Left colon (tissue), 2 donors: ENCODE data around the gene TSKU. TPM values are rescaled to one million over a fixed set of nuclear protein-coding genes. Genes with fewer than 3 reads are reported as not detected.

ENCODE experiments used
- ATAC-seq: fragments of 200-7000 bp; cut with Tn5 transposase; one replicate; pipeline ENCODE4 v1.9.1; 2020; ENCODE audit warnings: mild to moderate bottlenecking, moderate library complexity
- DNase-seq, 2 donors: peaks; one replicate each; pipeline ENCODE4 v3.0.0-alpha.2; 2020
- intact Hi-C, 2 donors: fragments of 100-400 bp; cut with DNase I in 1 of 2; cut with micrococcal nuclease in 1 of 2; formaldehyde crosslinking; loops; one replicate each; pipeline versions ENCODE4 v1.11.2 to v1.14.0; 2022; cut with DNase I, micrococcal nuclease
- total RNA-seq, 2 donors: library from RNA; stranded (reverse); fragmentation: NEBNext Ultra II Directional; extraction: Animal tissue kit (Norgen Biotek cat#: 25700); gene quantifications; one replicate each; pipeline ENCODE4 v1.2.1, GENCODE V29; 2021
- donor health status: DM: no; HTN: no; CAD: no.
- donor health status: DM: yes; HTN: yes; CAD: no.

Gene TSKU
- total RNA-seq, 2 donors from 2014 or later = 38.4 to 42.6 TPM

- DNase-seq (no peak), ATAC-seq (no peak)
- intact Hi-C loops = no loop called here
Measured at GRCh38 chr11:76748948-76749347, 34.2 kb upstream of the TSKU start.

GRCh38 chr11:76750067-76750466 lies 33.1 kb upstream of the TSKU start:
- ATAC-seq = no peak
- intact Hi-C loops = no loop called here
- no peak for DNase-seq

- DNase-seq (no peak), ATAC-seq (peak; percentile 7)
- intact Hi-C loops = no loop called here
Measured at GRCh38 chr11:76750746-76751145, 32.4 kb upstream of the TSKU start.

- intact Hi-C loops = no loop called here
- DNase-seq (peak; percentile 88 to 93), ATAC-seq (peak; percentile 93)
Measured at GRCh38 chr11:76752321-76753143, 30.6 kb upstream of the TSKU start.

- DNase-seq = no peak
- intact Hi-C loops = no loop called here
- ATAC-seq = no peak
Measured at GRCh38 chr11:76753449-76753848, 29.7 kb upstream of the TSKU start.

GRCh38 chr11:76753950-76754349 lies 29.2 kb upstream of the TSKU start:
- DNase-seq (peak in 1 of 2 donors; percentile 24), ATAC-seq (no peak)
- intact Hi-C loops = no loop called here

- ATAC-seq (peak; percentile 31), DNase-seq (no peak)
- intact Hi-C loops = no loop called here
Measured at GRCh38 chr11:76756341-76756741, 26.8 kb upstream of the TSKU start.

GRCh38 chr11:76758311-76758710 lies 24.8 kb upstream of the TSKU start:
- ATAC-seq = no peak
- no peak for DNase-seq
- intact Hi-C loops = no loop called here

- DNase-seq (no peak), ATAC-seq (no peak)
- intact Hi-C loops = no loop called here
Measured at GRCh38 chr11:76759092-76759491, 24.1 kb upstream of the TSKU start.

- no peak for DNase-seq
- intact Hi-C loops = no loop called here
- ATAC-seq = no peak
Measured at GRCh38 chr11:76759517-76759916, 23.6 kb upstream of the TSKU start.

- ATAC-seq (no peak), DNase-seq (no peak)
- intact Hi-C loops = no loop called here
Measured at GRCh38 chr11:76760236-76760635, 22.9 kb upstream of the TSKU start.

GRCh38 chr11:76761718-76762355 lies 21.3 kb upstream of the TSKU start:
- DNase-seq (peak in 1 of 2 donors; percentile 3), ATAC-seq (no peak)
- intact Hi-C loops = no loop called here

- DNase-seq (peak in 1 of 2 donors; percentile 5), ATAC-seq (no peak)
- intact Hi-C loops = no loop called here
Measured at GRCh38 chr11:76762356-76762752, 20.8 kb upstream of the TSKU start.

- peak; percentile 43 for ATAC-seq
- peak in 1 of 2 donors; percentile 23 for DNase-seq
- intact Hi-C loops = no loop called here
Measured at GRCh38 chr11:76762867-76763572, 20.1 kb upstream of the TSKU start.

GRCh38 chr11:76763573-76764346 lies 19.4 kb upstream of the TSKU start:
- ATAC-seq (no peak), DNase-seq (no peak)
- intact Hi-C loops = no loop called here

- intact Hi-C loops = no loop called here
- peak in 1 of 2 donors; percentile 24 for DNase-seq
- ATAC-seq = no peak
Measured at GRCh38 chr11:76764941-76765665, 18.1 kb upstream of the TSKU start.

- intact Hi-C loops = no loop called here
- DNase-seq (no peak), ATAC-seq (no peak)
Measured at GRCh38 chr11:76765863-76766350, 17.2 kb upstream of the TSKU start.

GRCh38 chr11:76766521-76766920 lies 16.6 kb upstream of the TSKU start:
- ATAC-seq (no peak), DNase-seq (no peak)
- intact Hi-C loops = no loop called here
